Activated CD4-positive, CD25-positive, alpha-beta regulatory T cell treated with anti-CD3 and anti-CD28 coated beads, Interleukin-2, amount 50 U/mL, for 16 hours (primary cell): ENCODE data around the gene CD164L2.
"Not testable (repeated sequence)": the region's sequence is repeated elsewhere in the genome, so short reads cannot be mapped to it uniquely, and the experiment has no call there.

ENCODE experiments used
- DNase-seq: peaks from one replicate; pipeline ENCODE4 v3.0.0-alpha.2; 2020; ENCODE audit warnings: low read depth, low spot score

Gene CD164L2

GRCh38 chr1:27383039-27383605 is at the start of gene CD164L2:
CD164L2 (minus strand) TSS chr1:27383333; CDS start chr1:27383239, 94 bp downstream.
- DNase-seq = no peak

- DNase-seq = not testable (repeated sequence)
Observed at GRCh38 chr1:27432725-27433124, 49.6 kb upstream of the CD164L2 start.

- DNase-seq = no peak
Observed at GRCh38 chr1:27431601-27431940, 48.4 kb upstream of the CD164L2 start.

- no peak for DNase-seq
Observed at GRCh38 chr1:27430903-27431600, 47.9 kb upstream of the CD164L2 start.

GRCh38 chr1:27429029-27429425 is 45.9 kb upstream of the CD164L2 start:
- DNase-seq = no peak

GRCh38 chr1:27428316-27429028 is 45.3 kb upstream of the CD164L2 start:
- DNase-seq = no peak

GRCh38 chr1:27427816-27428315 is 44.7 kb upstream of the CD164L2 start:
- DNase-seq = no peak

- DNase-seq = no peak
Observed at GRCh38 chr1:27427329-27427728, 44.2 kb upstream of the CD164L2 start.

- DNase-seq = no peak
Observed at GRCh38 chr1:27423709-27424108, 40.6 kb upstream of the CD164L2 start.

- peak; percentile 12 for DNase-seq
Observed at GRCh38 chr1:27418326-27419185, 35.4 kb upstream of the CD164L2 start.

- DNase-seq = no peak
Observed at GRCh38 chr1:27417713-27418112, 34.6 kb upstream of the CD164L2 start.

GRCh38 chr1:27416387-27417111 is 33.4 kb upstream of the CD164L2 start:
- DNase-seq = peak; percentile 28

- DNase-seq = no peak
Observed at GRCh38 chr1:27414091-27414490, 31.0 kb upstream of the CD164L2 start.

- DNase-seq = no peak
Observed at GRCh38 chr1:27413004-27413403, 29.9 kb upstream of the CD164L2 start.

GRCh38 chr1:27412502-27412901 is 29.4 kb upstream of the CD164L2 start:
- no peak for DNase-seq

- DNase-seq = no peak
Observed at GRCh38 chr1:27410709-27411108, 27.6 kb upstream of the CD164L2 start.

GRCh38 chr1:27409669-27410068 is 26.5 kb upstream of the CD164L2 start:
- no peak for DNase-seq

GRCh38 chr1:27408151-27408550 is 25.0 kb upstream of the CD164L2 start:
- DNase-seq = no peak

- DNase-seq = not testable (repeated sequence)
Observed at GRCh38 chr1:27406791-27407190, 23.7 kb upstream of the CD164L2 start.

GRCh38 chr1:27406362-27406680 is 23.2 kb upstream of the CD164L2 start:
- DNase-seq = no peak
